GM21786 (cell line): Measurements from ENCODE around the gene RAB40AL.

ENCODE experiments used
- ATAC-seq: cut with Tn5 transposase; IDR thresholded peaks from one replicate; pipeline ENCODE4 v1.9.1; 2021; ENCODE audit not compliant: unreplicated experiment

RAB40AL gene

DNA sequence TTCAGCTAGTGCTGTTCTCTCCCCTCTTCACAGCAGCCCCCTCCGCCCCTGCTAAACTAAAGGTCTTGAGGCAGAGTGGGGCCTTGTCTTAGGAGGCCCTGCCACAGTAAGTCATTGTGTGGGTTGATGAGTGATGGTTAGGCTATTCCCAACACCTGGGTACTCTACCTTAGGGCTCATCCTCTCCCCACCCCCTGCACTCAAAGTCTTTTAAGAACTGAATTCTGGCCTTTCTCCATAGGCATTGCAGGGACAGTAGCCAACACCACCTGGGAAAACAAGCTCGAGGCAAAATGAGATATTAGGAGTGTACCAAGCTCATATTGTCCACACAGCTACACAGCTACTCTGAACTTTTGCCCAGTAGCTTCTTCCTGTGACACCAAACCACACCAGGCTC, 42.5 kb downstream of the RAB40AL start:
- no peak for ATAC-seq

DNA sequence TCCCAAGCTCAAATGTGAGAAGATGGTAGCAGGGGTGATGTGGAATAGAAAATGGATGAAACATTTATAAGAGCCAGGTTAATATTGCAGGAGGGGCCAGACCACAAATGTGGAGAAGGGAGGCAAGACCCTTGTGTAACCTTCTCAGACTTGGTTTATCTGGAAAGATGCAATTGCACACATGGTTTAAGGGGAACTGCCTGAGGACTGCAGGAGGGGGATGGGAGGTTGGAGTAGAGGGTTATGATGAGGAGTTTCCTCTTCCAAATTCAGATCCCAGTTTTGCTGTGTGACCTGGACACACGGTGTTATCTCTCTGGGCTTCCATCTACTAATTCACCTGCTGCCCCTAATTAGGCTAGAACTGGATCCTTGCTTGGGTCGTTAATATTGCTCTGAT, 46.1 kb downstream of the RAB40AL start:
- no peak for ATAC-seq

DNA sequence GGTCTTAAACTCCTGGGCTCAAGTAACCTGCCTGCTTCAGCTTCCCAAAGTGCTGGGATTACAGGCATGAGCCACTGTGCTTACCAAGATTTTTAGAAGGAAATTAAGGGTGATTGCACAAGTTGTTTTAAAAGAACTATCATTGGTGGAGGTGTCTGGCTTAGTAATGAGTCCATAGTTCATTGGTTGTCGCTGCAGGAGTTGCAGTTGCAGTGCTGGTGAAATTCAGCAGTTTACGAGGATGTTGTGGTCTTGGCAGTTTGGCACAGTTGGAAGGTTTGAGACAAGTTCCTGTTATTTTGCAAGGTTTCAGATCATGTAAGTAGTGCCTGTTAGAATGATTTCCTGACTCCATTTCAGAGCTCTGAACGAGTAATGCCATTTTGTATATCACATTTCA, 48.1 kb downstream of the RAB40AL start:
- no peak for ATAC-seq
